GM18511 (cell line): ENCODE results near the gene NTM.

Experiments used
- ATAC-seq: cut with Tn5 transposase; IDR thresholded peaks from one replicate; pipeline ENCODE4 v1.9.1; 2021; ENCODE audit warnings: mild to moderate bottlenecking, moderate library complexity; ENCODE audit not compliant: unreplicated experiment

The NTM gene

DNA sequence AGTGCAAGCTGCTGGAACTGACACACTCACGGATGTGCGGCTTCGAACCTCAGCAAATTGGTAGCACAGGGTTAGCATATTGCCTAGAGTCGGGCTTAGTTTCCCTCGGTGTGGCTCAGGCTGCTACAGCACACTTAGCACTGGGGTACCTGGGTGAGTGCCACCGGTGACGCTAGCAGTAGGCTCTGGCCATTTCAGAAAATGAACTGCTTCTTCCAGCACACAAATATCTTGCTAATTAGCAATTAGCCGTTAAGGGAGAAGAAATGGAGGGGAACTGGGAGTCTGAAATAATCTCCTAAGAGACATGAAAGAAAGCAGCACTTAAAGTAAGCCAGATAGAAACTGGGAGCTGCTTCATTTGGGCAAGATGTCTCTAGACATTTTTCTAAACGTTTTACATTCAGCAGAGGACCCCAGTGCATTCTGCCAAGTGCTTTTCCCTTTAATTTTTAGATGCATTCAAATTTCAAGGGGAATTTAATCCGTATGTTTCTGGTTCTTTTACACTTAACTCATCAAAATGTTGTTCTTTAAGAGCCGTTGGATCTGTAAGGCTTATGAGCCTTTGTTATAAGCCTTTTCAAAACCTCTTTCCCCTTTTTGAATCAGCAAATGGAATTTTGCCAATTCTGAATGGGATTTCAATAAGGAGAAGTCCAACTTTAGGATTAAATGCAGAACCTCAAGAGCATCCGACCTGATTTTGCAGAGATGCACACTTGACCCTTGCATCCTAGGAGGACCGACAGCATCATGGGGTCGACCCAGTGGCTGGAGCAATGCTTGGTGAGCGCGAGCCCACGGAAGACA is 708.1 kb downstream of the NTM start:
- ATAC-seq, result no peak

- ATAC-seq, result no peak
Measured at GRCh38 chr11:132080127-132080526, 709.7 kb downstream of the NTM start.

GRCh38 chr11:132082566-132082965 is 712.2 kb downstream of the NTM start:
- no peak for ATAC-seq

DNA sequence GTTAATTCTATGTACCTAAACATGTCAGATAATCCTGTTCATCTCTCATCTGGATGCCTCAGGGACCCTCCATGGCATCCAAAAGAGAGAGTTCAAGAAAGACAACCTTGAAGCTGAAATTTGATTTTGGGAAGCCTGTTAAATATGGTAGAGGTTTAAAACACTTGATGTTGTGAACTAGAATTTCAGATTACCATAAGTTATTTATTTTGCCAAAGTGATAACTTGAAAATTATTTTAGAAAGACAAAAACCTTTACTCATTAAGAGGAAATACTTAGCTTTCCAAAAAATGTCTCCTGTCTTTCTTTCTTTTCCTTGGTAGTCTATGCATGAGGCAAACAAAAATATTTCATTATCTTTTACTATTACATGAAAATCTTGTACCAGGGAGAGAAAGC is 714.0 kb downstream of the NTM start:
- no peak for ATAC-seq

DNA sequence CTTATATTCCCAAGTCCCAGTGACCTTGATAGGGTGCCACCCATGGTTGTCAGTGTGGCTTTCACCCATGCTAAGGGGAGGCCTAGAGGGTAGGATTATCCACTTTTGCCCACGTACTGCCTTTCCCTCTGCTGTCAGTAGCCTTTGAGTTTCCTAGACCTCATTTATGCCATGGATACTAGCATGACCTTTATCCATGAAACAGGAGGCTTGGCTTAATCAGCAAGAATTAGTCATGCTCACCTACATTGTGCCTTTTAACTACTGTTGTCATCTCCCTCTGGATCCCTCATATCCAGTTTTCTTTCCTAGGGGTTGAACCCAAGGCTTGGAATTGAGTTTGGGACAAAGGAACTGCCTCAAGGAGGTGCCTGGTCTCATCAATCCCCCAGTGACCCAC is 716.7 kb downstream of the NTM start:
- ATAC-seq, result no peak

DNA sequence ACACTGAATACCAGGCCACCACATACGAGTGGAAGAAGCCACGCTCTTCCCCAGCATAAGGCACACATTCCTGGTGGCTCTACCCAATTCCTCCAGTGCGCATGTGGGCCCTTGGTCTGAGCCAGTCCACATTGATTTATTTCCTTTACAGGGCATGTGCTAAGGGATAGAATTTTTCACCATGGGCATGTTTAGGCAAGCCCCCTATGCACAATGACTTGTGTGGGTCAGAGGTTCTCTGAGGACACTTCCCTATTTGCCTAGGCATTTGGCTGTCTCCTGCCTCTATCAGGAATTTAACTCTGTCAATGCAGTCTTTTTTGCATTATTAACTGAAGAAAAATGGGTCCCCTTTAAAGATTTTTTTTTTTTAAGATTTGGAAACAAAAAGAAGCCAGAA is 718.1 kb downstream of the NTM start:
- ATAC-seq, result no peak

- ATAC-seq, result peak; percentile 81
Measured at GRCh38 chr11:132093536-132094259, 723.3 kb downstream of the NTM start.

- ATAC-seq, result no peak
Measured at GRCh38 chr11:132094598-132094997, 724.2 kb downstream of the NTM start.

GRCh38 chr11:132095230-132096131 is 725.1 kb downstream of the NTM start:
- no peak for ATAC-seq

DNA sequence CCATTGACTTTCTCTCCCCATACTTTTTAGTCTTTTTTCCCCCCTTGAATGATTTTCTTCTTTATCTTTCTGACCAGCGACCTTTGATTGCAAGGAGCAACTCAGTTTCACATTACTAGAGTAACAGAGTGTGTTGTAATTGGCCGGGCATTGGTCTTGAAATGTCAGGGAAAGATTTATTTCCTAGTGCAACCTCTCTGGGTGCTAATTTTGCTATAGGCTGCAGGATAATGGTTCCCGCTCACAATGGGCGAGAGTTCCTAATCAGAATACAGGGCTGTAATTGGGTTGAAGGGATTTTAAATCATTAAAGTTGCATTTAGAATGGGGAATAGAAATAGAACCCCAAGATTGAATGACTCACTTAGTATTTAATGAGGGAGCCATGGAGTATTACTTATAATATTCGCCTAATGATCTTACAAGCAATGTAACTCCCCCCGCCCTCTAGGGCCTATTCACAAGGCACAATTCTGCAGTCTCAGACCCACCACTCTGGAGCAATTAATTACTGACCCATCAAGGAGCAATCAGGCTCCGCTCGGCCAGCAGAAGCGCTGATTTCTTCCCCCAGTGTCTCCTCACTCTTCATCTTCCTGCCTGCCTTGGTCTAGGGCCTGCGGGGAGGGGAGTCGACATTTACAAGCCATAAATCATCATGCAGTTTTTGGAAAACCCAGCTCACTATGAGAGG is 725.9 kb downstream of the NTM start:
- no peak for ATAC-seq

- no peak for ATAC-seq
Measured at GRCh38 chr11:132099692-132100091, 729.3 kb downstream of the NTM start.

DNA sequence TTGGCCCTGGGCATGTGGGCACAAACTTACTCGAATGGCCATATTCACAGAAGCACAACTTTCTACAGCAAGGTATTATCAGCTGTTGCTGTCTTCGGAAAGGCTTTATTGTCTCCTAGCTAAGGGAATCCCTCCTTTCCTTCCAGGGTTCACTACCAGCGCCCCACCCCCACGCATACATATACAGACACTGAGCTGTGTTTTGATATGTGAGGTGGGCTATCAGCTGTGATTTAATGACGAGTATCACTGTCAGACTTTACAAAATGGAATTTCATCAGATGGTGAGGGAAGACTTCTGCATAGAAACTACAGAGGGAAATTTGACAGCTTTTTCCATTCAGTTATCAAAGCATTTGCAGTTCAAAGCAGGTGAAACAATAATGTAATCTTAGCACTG is 730.2 kb downstream of the NTM start:
- no peak for ATAC-seq

DNA sequence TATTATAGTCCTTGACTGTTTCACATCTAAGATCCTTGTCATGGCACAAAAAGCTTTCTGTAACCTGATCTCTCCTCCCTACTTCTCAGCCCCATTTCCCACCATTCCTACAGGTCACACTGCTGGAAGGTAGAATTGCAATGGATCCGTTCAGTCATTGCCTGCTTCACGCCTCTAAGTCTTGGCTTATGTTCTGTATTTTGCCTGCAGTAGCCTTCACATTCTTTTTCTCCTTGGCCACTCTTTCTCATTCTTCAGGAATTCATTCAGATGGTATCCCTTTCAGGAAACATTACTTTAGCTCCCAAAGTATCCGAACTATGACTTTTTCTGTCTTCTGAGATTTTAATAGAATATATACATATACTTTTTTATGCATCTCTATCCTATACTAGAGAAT is 731.5 kb downstream of the NTM start:
- ATAC-seq, result no peak

- ATAC-seq, result no peak
Measured at GRCh38 chr11:132103021-132103420, 732.6 kb downstream of the NTM start.

- no peak for ATAC-seq
Measured at GRCh38 chr11:132106096-132106982, 735.9 kb downstream of the NTM start.

- ATAC-seq, result no peak
Measured at GRCh38 chr11:132111316-132111715, 740.9 kb downstream of the NTM start.

GRCh38 chr11:132111838-132112237 is 741.4 kb downstream of the NTM start:
- no peak for ATAC-seq

DNA sequence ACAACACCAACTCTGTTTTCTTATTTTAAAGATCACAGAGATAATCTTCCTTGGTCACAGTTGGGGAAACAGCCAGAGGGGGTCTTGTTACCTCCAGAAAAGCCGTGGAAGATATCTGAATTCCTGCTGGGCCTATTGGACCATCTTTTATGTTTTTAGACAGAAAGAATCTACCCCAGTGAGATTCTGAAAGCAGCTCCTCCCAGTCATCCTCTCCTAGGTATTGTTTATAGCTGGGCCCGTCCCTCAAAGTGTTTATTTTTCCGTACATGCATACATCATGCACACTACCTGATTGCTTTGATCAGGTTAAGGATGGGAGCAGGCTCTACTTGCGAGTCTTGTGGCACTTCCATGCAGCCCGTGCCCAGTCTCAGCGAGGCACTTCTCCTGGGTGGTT is 742.4 kb downstream of the NTM start:
- no peak for ATAC-seq

- ATAC-seq, result no peak
Measured at GRCh38 chr11:132114185-132114584, 743.8 kb downstream of the NTM start.

DNA sequence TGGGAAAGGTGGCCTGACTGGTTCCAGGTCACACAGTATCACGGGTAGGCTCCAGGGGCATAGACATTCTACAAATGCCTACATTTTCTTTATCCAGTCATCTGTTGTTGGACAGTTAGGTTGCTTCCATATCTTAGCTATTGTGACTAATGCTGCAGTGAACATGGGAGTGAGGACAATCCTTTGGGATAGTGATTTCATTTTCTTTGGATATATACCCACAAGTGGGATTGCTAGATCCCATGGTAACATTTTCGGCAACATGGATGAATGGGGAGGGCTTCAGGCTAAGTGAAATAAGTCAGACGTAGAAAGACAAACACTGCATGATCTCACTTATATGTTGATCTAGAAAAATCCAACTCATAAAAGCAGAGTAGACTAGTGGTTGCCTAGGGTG is 744.3 kb downstream of the NTM start:
- ATAC-seq, result no peak
